HG03378 (cell line): ENCODE data around the gene STAG1.
"Not testable (repeated sequence)": the region's sequence is repeated elsewhere in the genome, so short reads cannot be mapped to it uniquely, and the experiment has no call there.

Source experiments
- ATAC-seq: cut with Tn5 transposase; IDR thresholded peaks from one replicate; pipeline ENCODE4 v1.9.1; 2021; ENCODE audit warnings: mild to moderate bottlenecking, moderate library complexity; ENCODE audit not compliant: unreplicated experiment

Gene STAG1

DNA sequence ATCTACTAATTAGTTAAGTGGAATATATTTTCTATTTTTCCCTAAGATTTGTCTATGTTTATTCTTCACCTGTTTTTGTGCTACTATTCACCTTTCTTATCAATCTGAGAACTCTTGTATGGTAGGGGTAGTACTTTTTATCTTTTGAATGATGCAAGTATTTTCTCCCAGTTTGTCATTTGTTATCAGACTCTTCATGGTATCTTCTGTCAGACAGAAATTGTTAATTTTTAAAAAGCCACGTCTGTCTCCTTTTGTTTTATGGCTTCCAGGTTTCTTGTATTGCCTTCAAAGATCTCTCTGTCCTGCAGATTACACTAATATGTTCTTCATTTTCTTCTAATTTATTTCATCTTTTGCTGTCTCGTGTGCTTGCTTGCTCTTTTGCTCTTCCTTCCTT, 317.7 kb downstream of the STAG1 start:
- no peak for ATAC-seq

DNA sequence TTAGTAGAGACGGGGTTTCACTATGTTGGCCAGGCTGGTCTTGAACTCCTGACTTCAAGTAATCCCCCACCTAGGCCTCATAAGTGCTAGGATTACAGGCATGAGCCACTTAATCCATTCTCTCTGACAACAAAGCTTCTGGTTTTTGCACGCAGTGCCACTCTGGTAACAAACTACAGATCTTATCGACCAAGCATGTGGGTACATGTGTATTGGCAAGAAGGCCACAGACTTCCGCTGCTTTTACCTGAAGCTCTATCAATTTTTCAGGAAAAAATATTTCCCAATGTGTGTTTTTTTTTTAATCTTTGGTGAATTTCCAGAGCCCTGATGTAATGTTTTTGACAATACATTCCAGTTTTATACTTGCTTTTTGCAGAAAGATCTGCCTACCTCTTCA, 319.5 kb downstream of the STAG1 start:
- ATAC-seq, result no peak

DNA sequence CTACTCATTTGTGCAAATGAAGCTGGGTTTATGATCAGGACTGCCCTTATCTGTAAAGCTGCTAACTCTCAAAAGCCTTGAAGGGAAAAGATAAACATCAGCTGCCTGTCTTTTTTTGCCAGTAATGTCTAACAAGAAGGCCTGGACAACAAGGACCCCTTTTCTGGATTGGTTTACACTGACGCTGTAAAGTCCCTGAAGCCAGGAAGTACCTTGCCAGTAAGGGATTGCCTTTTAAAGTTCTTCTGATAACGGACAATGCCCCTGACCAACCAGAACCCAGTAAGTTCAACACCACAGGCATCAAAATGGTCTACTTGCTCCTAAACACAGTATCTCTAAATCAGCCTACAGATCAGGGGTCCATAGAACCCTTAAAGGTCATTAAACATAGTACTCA, 324.0 kb downstream of the STAG1 start:
- no peak for ATAC-seq

DNA sequence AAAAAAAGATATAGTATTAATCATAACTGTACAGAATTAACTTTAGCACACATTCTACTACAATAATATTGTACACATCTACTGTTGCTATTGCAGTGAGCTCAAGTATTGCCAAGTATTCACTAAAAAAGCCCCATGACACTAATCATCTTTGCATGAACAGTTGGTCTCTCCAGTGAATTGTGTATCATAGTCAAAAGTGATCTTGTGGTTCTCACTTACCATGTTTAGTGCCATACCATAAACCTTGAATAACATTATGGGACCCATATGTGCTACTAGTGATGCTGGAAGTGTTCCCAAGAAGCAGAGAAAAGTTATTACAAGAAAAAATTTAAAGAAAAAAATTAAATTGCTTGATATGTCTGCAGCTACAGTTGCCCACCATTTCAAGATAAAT, 324.9 kb downstream of the STAG1 start:
- no peak for ATAC-seq

DNA sequence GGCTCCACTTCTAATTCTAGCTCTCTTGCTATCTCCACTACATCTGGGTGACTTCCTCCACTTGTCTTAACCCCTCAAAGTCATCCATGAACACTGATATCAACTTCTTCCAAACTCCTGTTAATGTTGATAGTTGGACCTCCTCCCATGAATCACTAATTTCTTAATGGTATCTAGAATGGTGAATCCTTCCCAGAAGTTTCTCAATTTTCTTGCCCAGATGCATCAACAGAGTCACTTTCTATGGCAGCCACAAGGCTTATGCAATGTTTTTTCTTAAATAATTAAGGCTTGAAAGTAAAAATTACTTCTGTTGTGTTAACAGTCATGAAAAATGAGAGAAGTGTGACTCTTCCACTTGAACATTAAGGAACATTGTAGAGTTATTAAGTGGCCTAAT, 337.7 kb downstream of the STAG1 start:
- ATAC-seq, result no peak

DNA sequence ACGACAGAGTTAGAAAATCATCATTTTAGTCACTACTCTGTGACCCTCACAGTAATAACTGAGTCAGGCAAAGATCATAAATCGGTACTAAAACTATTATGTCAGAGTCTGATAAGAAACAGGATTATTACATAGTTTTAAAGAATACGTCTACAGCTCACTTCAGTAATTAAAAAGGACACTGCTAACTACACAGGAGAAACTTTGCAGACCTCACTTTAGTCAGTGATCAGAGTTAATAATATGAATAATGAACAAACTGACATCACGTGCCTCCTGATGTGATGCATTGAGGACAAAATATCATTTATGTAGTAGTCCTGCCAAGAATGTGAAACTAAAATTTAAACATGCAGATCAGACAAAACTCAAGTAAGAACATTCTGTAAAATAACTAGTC, 339.9 kb downstream of the STAG1 start:
- ATAC-seq, result no peak

DNA sequence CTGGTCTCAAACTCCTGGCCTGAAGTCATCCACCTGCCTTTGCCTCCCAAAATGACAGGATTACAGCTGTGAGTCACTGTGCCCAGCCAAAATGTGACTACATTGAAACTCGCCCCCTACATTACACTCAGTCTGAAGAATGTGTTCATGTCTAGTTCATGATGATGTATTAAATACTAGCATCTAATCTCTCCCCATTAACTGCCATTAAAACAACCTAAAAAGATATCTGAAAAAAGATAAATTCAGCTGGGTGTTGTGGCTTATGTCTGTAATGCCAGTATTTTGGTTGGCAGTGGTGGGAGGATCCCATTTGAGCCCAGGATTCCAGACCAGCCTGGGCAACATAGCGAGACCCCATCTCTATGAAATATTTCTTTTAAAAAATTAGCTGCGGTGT, 342.6 kb downstream of the STAG1 start:
- ATAC-seq, result no peak

DNA sequence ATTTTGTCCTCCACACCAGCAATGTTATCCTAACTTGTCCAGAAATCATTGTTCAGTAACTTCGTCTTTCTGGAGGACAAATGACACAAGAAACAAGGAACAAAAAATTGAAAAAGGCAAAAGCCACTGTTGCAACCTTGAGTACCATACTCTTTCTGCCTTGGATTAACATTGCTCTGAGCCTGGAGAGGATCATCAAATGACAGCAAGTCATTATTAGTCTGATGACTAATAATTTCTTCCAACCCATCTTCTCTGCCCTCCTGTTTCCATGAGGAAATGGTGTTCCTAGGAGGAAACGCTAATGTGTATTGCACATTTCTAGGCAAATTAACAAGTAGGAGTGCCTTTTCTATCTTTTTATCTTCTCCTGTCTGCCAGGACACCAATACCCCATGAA, 348.1 kb downstream of the STAG1 start:
- no peak for ATAC-seq

DNA sequence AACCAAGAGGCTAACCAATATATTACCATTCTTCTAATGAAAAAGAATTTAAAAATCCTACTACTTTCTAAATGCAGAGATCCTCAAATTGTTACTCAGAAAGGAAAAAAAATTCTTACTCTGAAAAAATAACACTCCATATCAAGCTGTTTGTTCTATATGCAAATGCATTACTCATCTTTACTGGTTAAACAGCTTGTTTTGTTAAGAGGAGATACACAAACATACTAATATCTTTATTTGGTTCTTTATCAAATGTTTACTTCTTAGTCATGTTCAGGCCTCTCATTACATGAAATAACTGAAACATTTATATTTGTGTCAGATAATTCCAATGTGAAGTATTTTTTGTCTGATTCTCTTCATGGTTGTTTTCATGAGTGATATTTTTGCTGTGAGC, 355.3 kb downstream of the STAG1 start:
- no peak for ATAC-seq

DNA sequence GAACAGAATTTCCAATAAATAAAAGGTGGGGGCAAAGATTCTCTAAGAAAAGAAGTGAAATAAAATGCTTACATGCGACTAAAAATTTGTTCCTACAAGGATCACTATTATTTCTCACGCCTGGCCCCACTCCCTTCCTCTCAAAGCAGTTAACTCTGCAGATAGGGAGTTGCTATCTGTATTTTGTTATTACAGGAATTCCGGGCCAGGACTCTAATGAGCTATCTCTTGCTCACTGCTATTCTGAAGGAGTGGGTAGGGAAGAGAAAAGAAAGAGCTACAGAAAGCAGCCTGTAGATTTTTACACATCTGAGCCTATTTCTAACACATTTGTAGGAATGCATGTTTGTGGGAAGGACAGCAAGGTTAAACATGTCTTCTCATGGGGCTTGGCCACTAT, 361.6 kb downstream of the STAG1 start:
- ATAC-seq, result no peak

DNA sequence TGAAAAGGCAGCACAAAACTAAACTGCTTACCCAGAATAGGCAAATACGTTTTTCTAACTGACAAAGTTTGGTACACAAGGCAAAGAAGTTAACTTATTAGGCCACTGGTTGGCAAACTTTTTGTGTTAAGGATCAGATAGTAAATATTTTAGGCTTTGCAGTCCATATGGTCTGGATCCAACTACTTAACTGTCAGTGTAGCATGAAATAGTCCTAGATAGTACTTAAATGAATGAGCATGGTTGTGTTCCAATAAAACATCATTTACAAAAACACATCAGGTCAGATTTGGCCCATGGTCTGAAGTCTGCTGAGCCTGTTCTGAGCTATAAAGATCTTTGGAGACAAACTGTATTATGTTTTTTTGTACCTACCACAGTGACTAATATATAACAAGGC, 365.1 kb downstream of the STAG1 start:
- no peak for ATAC-seq

DNA sequence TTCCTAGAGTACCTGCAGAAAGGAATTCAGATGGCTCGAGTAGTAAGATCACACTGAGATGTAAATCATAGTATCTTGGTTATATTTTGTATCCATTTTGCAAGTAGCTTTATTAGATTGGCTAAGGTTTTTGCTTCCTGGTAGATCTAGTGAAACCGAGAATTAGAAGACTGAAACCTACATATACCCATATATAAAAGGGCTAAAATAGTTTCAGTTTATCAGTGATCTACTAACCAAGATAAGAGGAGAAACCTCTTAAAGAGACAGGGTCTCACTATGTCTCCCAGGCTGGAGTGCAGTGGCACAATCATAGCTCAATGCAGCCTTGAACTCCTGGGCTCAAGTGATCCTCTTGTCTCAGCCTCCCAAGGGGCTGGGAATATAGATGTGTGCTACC, 366.7 kb downstream of the STAG1 start:
- ATAC-seq, result peak; percentile 81

DNA sequence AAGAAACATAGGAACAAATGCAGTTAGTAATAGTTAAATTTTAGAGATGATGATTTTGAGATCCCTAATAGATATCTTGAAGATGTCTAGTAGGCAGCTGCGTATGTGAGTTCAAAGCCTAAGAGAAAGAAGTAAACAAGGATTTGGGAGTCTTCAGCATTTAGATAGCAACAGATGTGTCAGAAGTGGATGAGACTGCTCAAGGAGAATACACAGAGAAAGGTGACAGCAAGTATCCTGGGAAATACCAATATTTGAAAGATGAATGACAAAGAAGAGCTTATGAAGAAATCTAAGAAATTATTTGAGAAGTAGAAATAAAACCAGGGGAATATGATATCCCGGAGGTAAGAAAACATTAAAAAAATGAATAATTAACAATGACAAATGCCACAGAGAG, 371.1 kb downstream of the STAG1 start:
- ATAC-seq, result no peak

DNA sequence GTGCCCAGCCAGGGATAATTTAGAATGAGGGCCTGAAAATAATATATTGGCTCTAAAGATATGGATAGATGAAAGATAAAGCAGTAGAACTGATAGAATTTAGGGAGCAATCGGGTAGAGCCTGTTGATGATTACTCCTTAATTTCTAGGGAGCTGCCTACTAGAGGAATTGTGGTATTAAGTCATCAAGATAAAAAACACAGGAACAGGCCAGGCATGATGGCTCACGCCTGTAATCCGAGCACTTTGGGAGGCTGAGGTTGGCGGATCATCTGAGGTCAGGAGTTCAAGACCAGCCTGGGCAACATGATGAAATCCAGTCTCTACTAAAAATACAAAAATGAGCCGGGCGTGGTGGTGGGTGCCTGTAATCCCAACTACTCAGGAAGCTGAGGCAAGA, 371.6 kb downstream of the STAG1 start:
- ATAC-seq, result no peak

DNA sequence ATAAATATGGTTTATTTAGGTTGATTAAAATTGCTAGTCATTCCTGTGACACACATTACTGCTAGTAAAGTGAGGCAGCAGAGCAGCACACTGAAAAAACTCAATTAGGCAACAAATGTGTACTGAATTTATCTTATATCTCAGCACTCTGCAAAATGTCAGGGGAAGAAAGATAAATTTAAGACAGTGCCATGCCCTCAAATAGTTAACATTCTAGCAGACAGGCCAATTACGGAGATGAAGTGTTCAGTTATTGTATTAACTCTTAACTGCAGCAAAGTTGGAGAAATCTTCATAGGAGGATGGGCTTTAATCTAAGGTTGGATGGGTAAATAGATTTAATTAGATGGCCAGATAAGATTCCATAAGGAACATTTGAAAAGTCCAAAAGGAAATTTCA, 374.2 kb downstream of the STAG1 start:
- no peak for ATAC-seq

DNA sequence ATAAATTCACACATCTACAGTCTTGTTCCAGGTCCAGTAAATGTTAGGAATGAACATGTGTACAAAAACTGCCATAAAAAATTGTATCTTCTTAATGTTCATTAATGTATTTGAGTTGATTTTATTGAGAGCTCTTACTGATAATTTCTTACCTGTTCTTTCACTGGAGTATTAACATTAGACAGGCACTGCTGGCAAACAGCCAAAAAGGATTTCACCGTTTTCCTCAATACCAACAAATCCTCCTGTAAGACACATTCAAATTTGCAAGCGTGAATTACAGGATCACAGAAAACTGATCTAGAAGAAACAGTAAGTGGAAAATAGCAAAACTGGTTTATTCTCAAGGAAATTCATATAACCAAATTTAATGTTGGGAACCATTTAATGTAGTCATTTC, 374.7 kb downstream of the STAG1 start:
- ATAC-seq, result no peak

DNA sequence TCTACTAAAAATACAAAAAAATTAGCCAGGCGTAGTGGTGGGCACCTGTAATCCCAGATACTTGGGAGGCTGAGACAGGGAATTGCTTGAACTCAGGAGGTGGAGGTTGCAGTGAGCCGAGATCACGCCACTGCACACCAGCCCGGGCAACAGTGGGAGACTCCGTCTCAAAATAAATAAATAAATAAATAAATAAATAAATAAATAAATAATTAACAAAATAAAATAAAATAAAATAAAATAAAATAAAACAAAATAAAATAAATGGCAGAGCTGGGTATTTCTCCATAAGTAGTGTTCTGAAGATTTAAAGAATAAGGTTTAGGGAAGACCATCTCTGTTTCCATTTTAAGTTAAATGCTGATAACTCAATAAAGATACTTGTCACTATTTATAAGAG, 376.4 kb downstream of the STAG1 start:
- not testable (repeated sequence) for ATAC-seq

DNA sequence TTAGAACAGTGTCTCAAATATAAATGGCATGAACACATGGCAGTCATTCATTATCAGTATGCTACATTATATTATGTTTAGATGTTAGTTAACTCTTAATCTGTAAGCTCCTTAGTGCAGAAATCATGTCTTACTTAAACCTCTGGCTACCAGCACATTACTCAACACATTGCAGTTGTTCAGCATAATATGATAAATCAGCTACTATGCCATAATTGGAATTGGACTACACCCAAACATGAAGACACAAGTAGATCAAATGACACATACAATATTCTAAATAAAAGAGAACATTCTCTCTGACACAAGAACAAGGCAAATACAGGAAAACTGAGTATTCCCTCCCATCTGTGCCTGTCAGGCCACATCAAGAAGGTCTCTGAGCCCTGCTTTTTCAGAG, 385.9 kb downstream of the STAG1 start:
- ATAC-seq, result no peak

DNA sequence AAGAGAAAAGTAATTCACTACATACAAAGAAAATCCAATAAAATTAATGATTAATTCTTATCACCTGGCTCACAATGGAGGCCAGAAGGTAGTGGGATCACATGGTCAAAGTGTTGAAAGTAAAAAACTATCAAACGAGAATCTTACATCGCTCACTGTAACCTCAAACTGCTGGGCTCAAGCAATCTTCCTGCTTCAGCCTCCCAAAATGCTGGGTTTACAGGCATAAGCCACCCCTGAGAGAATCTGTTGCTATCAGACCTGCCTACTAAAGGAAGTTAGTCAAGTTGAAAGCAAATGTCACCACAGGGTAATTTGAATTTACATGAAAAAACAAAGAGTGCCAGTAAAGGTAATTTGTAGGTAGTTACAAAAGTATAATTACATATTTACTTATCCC, 398.7 kb downstream of the STAG1 start:
- ATAC-seq, result no peak

DNA sequence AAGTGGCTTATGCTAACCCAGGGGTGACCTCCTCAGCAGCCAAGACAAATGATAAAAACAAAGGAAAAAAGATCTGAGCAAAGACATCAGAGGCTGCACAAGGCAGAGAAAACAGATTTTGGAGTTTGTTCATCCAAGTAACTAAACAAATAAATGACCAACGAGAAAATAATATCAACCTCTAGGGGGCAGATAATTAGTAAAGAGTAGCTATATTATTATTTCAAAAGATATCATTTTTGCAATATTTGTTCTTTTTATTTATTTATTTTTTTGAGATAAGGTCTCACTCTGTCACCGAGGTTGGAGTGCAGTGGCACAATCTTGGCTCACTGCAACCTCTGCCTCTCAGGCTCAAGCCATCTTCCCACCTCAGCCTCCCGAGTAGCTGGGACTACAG, 400.3 kb downstream of the STAG1 start:
- ATAC-seq, result no peak

DNA sequence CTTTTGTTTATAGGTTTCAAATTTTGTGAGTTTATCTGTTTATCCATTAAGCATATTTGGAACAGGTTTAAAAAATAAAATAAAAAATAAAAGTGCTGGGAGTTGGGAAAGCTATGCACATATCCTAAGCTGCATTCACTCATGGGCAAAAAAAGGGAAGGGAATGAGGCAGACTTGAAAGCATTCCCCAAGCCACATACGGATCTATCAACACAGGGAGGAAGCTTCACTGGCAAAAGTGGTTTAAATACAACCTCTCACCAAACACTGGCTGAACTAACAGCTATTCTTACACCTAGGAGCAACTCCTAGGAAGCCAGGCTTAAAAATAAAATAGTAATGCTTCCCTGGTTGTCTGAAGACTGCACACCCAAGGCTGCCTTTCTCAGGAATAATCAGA, 400.8 kb downstream of the STAG1 start:
- no peak for ATAC-seq

DNA sequence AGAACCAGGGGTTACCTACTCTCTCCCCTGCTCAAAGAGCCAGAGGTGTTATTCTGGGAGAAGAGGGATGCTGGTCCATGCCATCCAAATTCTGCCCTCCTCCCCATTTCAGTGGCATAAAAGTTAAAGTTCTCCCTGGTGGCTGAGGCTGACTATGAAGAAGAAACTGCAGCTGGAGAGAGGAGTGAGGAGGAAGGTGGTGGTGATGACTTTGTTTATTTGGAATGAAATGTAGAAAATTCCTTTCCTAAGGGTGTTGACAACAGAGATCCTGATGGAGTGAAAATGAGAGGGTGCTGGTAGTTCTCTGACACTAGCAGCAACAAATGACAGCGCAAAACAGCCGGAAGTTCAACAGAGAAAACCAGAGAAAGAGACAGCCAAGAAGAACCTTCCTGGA, 401.6 kb downstream of the STAG1 start:
- ATAC-seq, result no peak

DNA sequence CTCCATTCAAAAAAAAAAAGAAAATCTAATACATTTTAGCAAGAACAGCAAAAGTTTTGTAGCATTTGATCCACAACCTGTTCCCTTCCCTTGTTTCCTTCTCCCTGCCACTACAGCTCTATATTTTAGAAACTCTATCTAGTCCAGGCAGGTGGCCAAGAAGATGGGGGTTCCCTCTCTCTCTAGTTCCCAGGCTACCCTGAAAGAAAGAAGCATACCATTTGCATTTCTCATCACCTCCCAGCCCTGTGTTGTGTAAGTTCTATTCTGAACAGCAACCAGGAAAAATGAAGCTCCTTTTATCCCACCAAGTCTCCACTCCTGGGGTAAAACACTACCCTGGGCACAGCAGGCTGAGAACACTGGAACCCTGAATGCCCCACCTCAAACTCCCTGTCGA, 402.0 kb downstream of the STAG1 start:
- ATAC-seq, result no peak

DNA sequence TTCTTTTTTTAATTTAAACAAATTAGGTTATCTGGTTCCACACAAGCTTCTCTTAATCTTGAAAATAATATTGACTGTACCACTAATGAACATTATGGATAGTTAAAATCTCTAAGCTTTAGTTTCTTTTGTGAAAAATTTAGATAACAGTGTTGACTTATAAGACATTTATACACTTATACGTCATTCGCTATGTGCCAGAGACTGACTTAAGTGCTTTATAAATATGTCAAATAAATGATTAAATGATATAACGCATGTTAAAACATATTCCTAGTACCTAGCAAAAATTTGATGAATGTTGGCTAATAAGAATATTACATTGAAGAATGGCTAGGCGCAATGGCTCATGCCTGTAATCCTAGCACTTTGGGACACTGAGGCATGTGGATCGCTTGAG, 405.7 kb downstream of the STAG1 start:
- no peak for ATAC-seq
